PC-3 (cell line): ENCODE data around the gene SRGAP2. TPM values are rescaled to one million over a fixed set of nuclear protein-coding genes. Genes with fewer than 3 reads are reported as not detected.
A peak's percentile ranks its signal among the peaks of the same experiment; 100 is the strongest.
"Not testable (repeated sequence)": the region's sequence is repeated elsewhere in the genome, so short reads cannot be mapped to it uniquely, and the experiment has no call there.

Experiments
- ATAC-seq: fragments of 200-7000 bp; cut with Tn5 transposase; 2 replicates; pipeline ENCODE4 v1.9.1; 2020; ENCODE audit warnings: mild to moderate bottlenecking, moderate library complexity
- BruUV-seq: library from RNA; stranded (reverse); fragments of 400-500 nt; replicated peaks from 2 replicates; lab custom pipeline; 2021; lab: Mats Ljungman, UMichigan
- CTCF ChIA-PET: fragments of 300-600 bp; sonication (Branson Sonifier 250); formaldehyde crosslinking; loops from one replicate; lab custom pipeline; 2022; ENCODE audit warnings: antibody characterized with exemption; lab: Charles Lee
- POLR2A ChIA-PET: fragments of 300-600 bp; sonication (Branson Sonifier 250); formaldehyde crosslinking; loops from one replicate; lab custom pipeline; 2022; ENCODE audit warnings: antibody characterized with exemption; ENCODE audit not compliant: unreplicated experiment; lab: Charles Lee
- DNase-seq: peaks from one replicate; pipeline ENCODE4 v3.0.0-alpha.2; 2015
- H2AFZ ChIP-seq: fragments of 300-600 bp; sonication (generic); 2 replicates; pipeline ENCODE4 v1.6.0; 2016; ENCODE audit warnings: antibody characterized with exemption, low read length
- H3F3A ChIP-seq: fragments of 300-600 bp; sonication (generic); one replicate; pipeline ENCODE4 v1.6.0; 2017; ENCODE audit warnings: antibody characterized with exemption, low read length, control low read depth, mild to moderate bottlenecking; ENCODE audit not compliant: unreplicated experiment
- H3K27ac ChIP-seq: fragments of 300-600 bp; sonication (generic); 2 replicates; pipeline ENCODE4 v1.5.1; 2016; ENCODE audit warnings: mild to moderate bottlenecking, low read length
- H3K27me3 ChIP-seq: fragments of 300-600 bp; sonication (generic); 2 replicates; pipeline ENCODE4 v1.6.1; 2016; ENCODE audit warnings: low read length, mixed read lengths
- H3K36me3 ChIP-seq: fragments of 300-600 bp; sonication (generic); 2 replicates; pipeline ENCODE4 v1.6.1; 2016; ENCODE audit warnings: low read depth, mixed run types, low read length, mixed read lengths
- H3K4me1 ChIP-seq: fragments of 300-600 bp; sonication (generic); 2 replicates; pipeline ENCODE4 v1.5.1; 2016; ENCODE audit warnings: low read length; ENCODE audit not compliant: insufficient read depth
- H3K4me2 ChIP-seq: fragments of 300-600 bp; sonication (generic); 2 replicates; pipeline ENCODE4 v1.6.0; 2016; ENCODE audit warnings: low read length
- H3K4me3 ChIP-seq: fragments of 300-600 bp; sonication (generic); 2 replicates; pipeline ENCODE4 v1.5.1; 2016; ENCODE audit warnings: mild to moderate bottlenecking, low read length, mixed read lengths
- H3K79me2 ChIP-seq: fragments of 300-600 bp; sonication (generic); 2 replicates; pipeline ENCODE4 v1.6.1; 2017; ENCODE audit warnings: low read length, mixed read lengths
- H3K9ac ChIP-seq: fragments of 300-600 bp; sonication (generic); 2 replicates; pipeline ENCODE4 v1.6.0; 2016; ENCODE audit warnings: mild to moderate bottlenecking, low read length
- H3K9me2 ChIP-seq: fragments of 300-600 bp; sonication (generic); replicated peaks from 2 replicates; pipeline ENCODE4 v1.6.1; 2016; ENCODE audit warnings: mixed run types, low read length, mixed read lengths
- H3K9me3 ChIP-seq: fragments of 300-600 bp; sonication (generic); 2 replicates; pipeline ENCODE4 v1.6.1; 2016; ENCODE audit warnings: low read length, mixed read lengths
- H4K20me1 ChIP-seq: fragments of 300-600 bp; sonication (generic); 2 replicates; pipeline ENCODE4 v1.6.1; 2016; ENCODE audit warnings: low read length, mixed read lengths
- intact Hi-C: fragments of 100-400 bp; cut with micrococcal nuclease; formaldehyde crosslinking; loops from 2 replicates; pipeline ENCODE4 v1.9.0; 2023
- total RNA-seq: library from RNA; depleted of rRNA; stranded (reverse); fragments of >200 nt; gene quantifications from 2 replicates; pipeline ENCODE4 v1.2.3, GENCODE V29; 2014

SRGAP2 gene
- total RNA-seq, 1 experiment from 2014 or later, result 69.1 TPM

DNA sequence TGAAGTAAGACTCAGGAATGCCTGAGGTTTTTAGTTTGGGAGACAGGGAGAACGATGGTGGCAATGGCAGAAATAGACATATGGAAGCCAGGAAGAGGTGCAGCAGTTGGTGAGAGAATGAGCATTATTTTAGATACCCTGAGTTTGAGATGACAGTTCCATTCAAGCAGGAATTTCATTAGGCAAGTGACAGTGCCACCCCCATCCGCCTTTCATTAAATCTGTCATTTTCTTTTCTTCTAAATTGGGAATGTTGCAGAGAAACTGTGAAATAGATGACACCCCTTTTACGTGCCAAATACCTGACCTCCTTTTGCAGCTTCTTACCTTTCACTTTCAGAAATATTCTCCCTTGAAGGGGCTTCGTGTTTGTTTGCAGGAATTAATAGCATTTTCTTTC, 22.0 kb downstream of the SRGAP2 start:
- H3K79me2 ChIP-seq, H3K36me3 ChIP-seq, H3K4me1 ChIP-seq, CTCF ChIA-PET, DNase-seq, H4K20me1 ChIP-seq, H3K4me2 ChIP-seq, H3K9ac ChIP-seq, H3K9me2 ChIP-seq, BruUV-seq, H3K9me3 ChIP-seq, intact Hi-C loops, H3K27me3 ChIP-seq, ATAC-seq, H2AFZ ChIP-seq, H3F3A ChIP-seq, POLR2A ChIA-PET, H3K27ac ChIP-seq, H3K4me3 ChIP-seq: not testable (repeated sequence)

DNA sequence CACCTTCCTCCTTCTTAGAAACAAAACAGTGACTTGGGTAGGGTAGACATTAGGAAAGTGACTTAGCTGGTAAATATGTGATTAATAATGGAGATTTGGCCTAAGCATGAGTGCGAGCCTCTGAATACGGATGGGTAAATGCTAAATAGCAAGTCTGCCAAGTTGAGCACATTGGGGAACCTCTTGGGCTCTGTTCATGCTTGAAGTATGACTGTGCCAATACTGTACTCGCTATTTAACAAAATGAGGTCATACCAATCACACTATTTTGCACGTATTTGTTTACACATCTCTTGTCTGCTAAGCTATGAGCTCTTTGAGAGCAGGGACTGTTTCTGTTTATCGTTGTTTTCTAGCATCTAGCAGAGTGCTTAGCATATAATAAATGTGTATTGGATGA, 23.5 kb downstream of the SRGAP2 start:
- H3K9me2 ChIP-seq, DNase-seq, H3K27me3 ChIP-seq, H4K20me1 ChIP-seq, H3K79me2 ChIP-seq, POLR2A ChIA-PET, H3K4me2 ChIP-seq, intact Hi-C loops, H3F3A ChIP-seq, H3K9me3 ChIP-seq, CTCF ChIA-PET, H3K9ac ChIP-seq, ATAC-seq, H3K4me3 ChIP-seq, H3K27ac ChIP-seq, H3K4me1 ChIP-seq, BruUV-seq, H3K36me3 ChIP-seq, H2AFZ ChIP-seq: not testable (repeated sequence)

- POLR2A ChIA-PET, CTCF ChIA-PET, intact Hi-C loops: not testable (repeated sequence)
Measured at GRCh38 chr1:206229286-206229685, 25.9 kb downstream of the SRGAP2 start.

GRCh38 chr1:206231989-206232388, 28.6 kb downstream of the SRGAP2 start:
- H3F3A ChIP-seq, DNase-seq, H3K36me3 ChIP-seq, intact Hi-C loops, ATAC-seq, H4K20me1 ChIP-seq, BruUV-seq, H3K27me3 ChIP-seq, POLR2A ChIA-PET, H3K9me3 ChIP-seq, H3K4me3 ChIP-seq, H3K27ac ChIP-seq, H3K79me2 ChIP-seq, H3K4me1 ChIP-seq, CTCF ChIA-PET, H3K9me2 ChIP-seq, H3K4me2 ChIP-seq, H3K9ac ChIP-seq, H2AFZ ChIP-seq: not testable (repeated sequence)

More at GRCh38 chr1:206229286-206229685, 25.9 kb downstream of the SRGAP2 start:
- H3K4me1 ChIP-seq, ATAC-seq, H3K27ac ChIP-seq, H3K79me2 ChIP-seq, BruUV-seq, H3K36me3 ChIP-seq, H3K9ac ChIP-seq, H3K4me2 ChIP-seq, H3K9me3 ChIP-seq, H4K20me1 ChIP-seq, H2AFZ ChIP-seq, H3K27me3 ChIP-seq, H3K4me3 ChIP-seq, H3K9me2 ChIP-seq, H3F3A ChIP-seq, DNase-seq: not testable (repeated sequence)

- CTCF ChIA-PET, H3K36me3 ChIP-seq, H3K27ac ChIP-seq, POLR2A ChIA-PET, H4K20me1 ChIP-seq, H3K4me2 ChIP-seq, H3K4me3 ChIP-seq, DNase-seq, H2AFZ ChIP-seq, H3K9me3 ChIP-seq, BruUV-seq, H3K27me3 ChIP-seq, intact Hi-C loops, H3K79me2 ChIP-seq, H3K9me2 ChIP-seq, H3K4me1 ChIP-seq, H3K9ac ChIP-seq, H3F3A ChIP-seq: not testable (repeated sequence)
- peak; percentile 85 for ATAC-seq
Measured at GRCh38 chr1:206232970-206233645, 29.8 kb downstream of the SRGAP2 start.

- H3K9me3 ChIP-seq, H3K4me2 ChIP-seq, H3K27ac ChIP-seq, DNase-seq, H3K4me1 ChIP-seq, H3K36me3 ChIP-seq, intact Hi-C loops, ATAC-seq, H2AFZ ChIP-seq, POLR2A ChIA-PET, H3K4me3 ChIP-seq, H3K9me2 ChIP-seq, H3K27me3 ChIP-seq, H3F3A ChIP-seq, H3K9ac ChIP-seq, BruUV-seq, H3K79me2 ChIP-seq, CTCF ChIA-PET, H4K20me1 ChIP-seq: not testable (repeated sequence)
Measured at GRCh38 chr1:206234189-206234916, 31.0 kb downstream of the SRGAP2 start.
